K562 (cell line): ENCODE results near the gene SAMD15. TPM values are rescaled to one million over a fixed set of nuclear protein-coding genes. Genes with fewer than 3 reads are reported as not detected.

Source experiments
- CBX8 ChIP-seq: fragments of 200-600 bp; sonication (generic); IDR thresholded peaks from 2 replicates; pipeline ENCODE4 v1.6.1; 2012; ENCODE audit warnings: borderline replicate concordance, mixed run types, low read depth, mild to moderate bottlenecking, moderate library complexity, mixed read lengths, low read length, control low read depth, inconsistent platforms; ENCODE audit not compliant: poor library complexity, severe bottlenecking; ENCODE audit errors: extremely low read depth
- CXXC5 ChIP-seq: fragments of 250-450 bp; sonication (Bioruptor Pico); IDR thresholded peaks from 2 replicates; pipeline ENCODE4 v1.8.0; 2022; ENCODE audit warnings: inconsistent platforms, mild to moderate bottlenecking, moderate library complexity
- GABPA ChIP-seq: fragments of 200-800 bp; sonication (Bioruptor generic); conservative IDR thresholded peaks from 2 replicates; pipeline ENCODE4 v1.6.1; 2016; ENCODE audit warnings: low read depth, missing genetic modification characterization, missing compliant biosample characterization
- GATAD2A ChIP-seq: fragments of 450-650 bp; IDR thresholded peaks from 2 replicates; pipeline ENCODE4 v1.6.1; 2017
- HCFC1 ChIP-seq: IDR thresholded peaks from 2 replicates; pipeline ENCODE4 v1.6.1; 2012; ENCODE audit warnings: low read depth, low read length, improper control_type of control experiment
- IRF1 ChIP-seq: sonication (generic); formaldehyde crosslinking; IDR thresholded peaks from 2 replicates; pipeline ENCODE4 v1.8.0; 2022; ENCODE audit warnings: missing genetic modification reagents, mild to moderate bottlenecking, borderline replicate concordance
- MED1 ChIP-seq: sonication (generic); formaldehyde crosslinking; IDR thresholded peaks from 2 replicates; pipeline ENCODE4 v1.8.1; 2023; ENCODE audit warnings: missing genetic modification reagents, borderline replicate concordance
- MYC ChIP-seq, 2 experiments: fragments of 250-450 bp in 1 of 2; sonication (Bioruptor Pico) in 1 of 2; IDR thresholded peaks; 2 replicates each; pipeline versions ENCODE4 v1.5.1 to v1.6.1; 2012 to 2021; ENCODE audit warnings: low read depth in 2 of 2, borderline replicate concordance in 1 of 2, improper control_type of control experiment in 1 of 2, low read length in 1 of 2, mild to moderate bottlenecking in 1 of 2, moderate library complexity in 1 of 2
- NONO ChIP-seq, 2 experiments: fragments of 200-400 bp in 1 of 2; fragments of 450-650 bp in 1 of 2; formaldehyde crosslinking in 1 of 2; IDR thresholded peaks; 2 replicates each; pipeline ENCODE4 v1.6.1; 2017; ENCODE audit warnings: low read depth in 2 of 2, mild to moderate bottlenecking in 2 of 2, moderate library complexity in 2 of 2, low read length in 1 of 2
- PCBP2 ChIP-seq: fragments of 200-400 bp; formaldehyde crosslinking; IDR thresholded peaks from 2 replicates; pipeline ENCODE4 v1.6.1; 2018; ENCODE audit warnings: low read length, low read depth, mild to moderate bottlenecking, moderate library complexity; ENCODE audit not compliant: poor library complexity, severe bottlenecking
- PKNOX1 ChIP-seq: fragments of 450-650 bp; IDR thresholded peaks from 2 replicates; pipeline ENCODE4 v1.6.1; 2016
- SIN3A ChIP-seq, 2 experiments: fragments of 150-350 bp in 1 of 2; IDR thresholded peaks; 2 replicates each; pipeline ENCODE4 v1.6.1; 2011 to 2016; ENCODE audit warnings: borderline replicate concordance in 2 of 2, low read depth in 2 of 2, low read length in 2 of 2, mild to moderate bottlenecking in 2 of 2, moderate library complexity in 2 of 2; ENCODE audit not compliant: control insufficient read depth in 1 of 2
- SUPT5H ChIP-seq: fragments of 450-650 bp; IDR thresholded peaks from 2 replicates; pipeline ENCODE4 v1.6.1; 2016
- ZBED1 ChIP-seq: IDR thresholded peaks from 2 replicates; pipeline ENCODE4 v1.6.1; 2014
- ZFX ChIP-seq: sonication (generic); formaldehyde crosslinking; IDR thresholded peaks from 2 replicates; pipeline ENCODE4 v1.8.0; 2022; ENCODE audit warnings: mild to moderate bottlenecking, missing genetic modification reagents, moderate library complexity
- ZNF507 ChIP-seq: conservative IDR thresholded peaks from 2 replicates; pipeline ENCODE4 v1.6.1; 2017; ENCODE audit warnings: missing genetic modification characterization, missing compliant biosample characterization
- polyA plus RNA-seq, 8 experiments: library from polyadenylated mRNA; depleted of rRNA in 4 of 8; stranded (reverse) in 5 of 8; unstranded in 3 of 8; fragments of >200 nt; fragmentation: Nextera tagmentation in 2 of 8; fragmentation: Illumina TruSeq in 1 of 8; extraction: Ambion mirVana in 2 of 8; extraction: Trizol in 1 of 8; gene quantifications; 2 replicates each; pipeline versions ENCODE4 v1.2.1 to v1.2.3, GENCODE V29; 2011 to 2014; ENCODE audit warnings: inconsistent platforms in 1 of 8, missing spikeins in 1 of 8
- total RNA-seq, 7 experiments: library from RNA; depleted of rRNA in 6 of 7; stranded (reverse); fragments of >200 nt in 6 of 7; fragmentation: Illumina TruSeq in 2 of 7; extraction: Trizol in 2 of 7; gene quantifications; 2 replicates each; pipeline versions ENCODE4 v1.2.1 to v1.2.3, GENCODE V29; 2011 to 2021; ENCODE audit warnings: low replicate concordance in 1 of 7
- TF ChIP-seq, protein P1 (sequence below), 3 experiments: IDR thresholded peaks in 2 of 3; conservative IDR thresholded peaks in 1 of 3; 2 replicates each; pipeline ENCODE4 v1.5.1; 2011 to 2012; ENCODE audit warnings: low read length in 3 of 3, mild to moderate bottlenecking in 3 of 3, control low read depth in 2 of 3, improper control_type of control experiment in 1 of 3, inconsistent platforms in 1 of 3, low read depth in 1 of 3, mixed read lengths in 1 of 3, moderate library complexity in 1 of 3; ENCODE audit not compliant: insufficient read depth in 2 of 3
- TF ChIP-seq, protein P2 (sequence below), 3 experiments: fragments of 200-800 bp in 1 of 3; fragments of 250-450 bp in 1 of 3; fragments of 450-650 bp in 1 of 3; sonication (Bioruptor Pico) in 1 of 3; sonication (Bioruptor generic) in 1 of 3; formaldehyde crosslinking in 1 of 3; IDR thresholded peaks; 2 replicates each; pipeline versions ENCODE4 v1.6.1 to v1.8.0; 2016 to 2022; ENCODE audit warnings: mild to moderate bottlenecking in 2 of 3, missing genetic modification characterization in 2 of 3, missing compliant biosample characterization in 1 of 3, moderate library complexity in 1 of 3

SAMD15 gene
- total and polyA plus RNA-seq, 9 of the 15 experiments (the other 6 are each of a cell fraction or from before 2014, with no cell fraction given): 0.18 to 0.54 (median 0.25) TPM

- TF ChIP-seq MED1 (CRISPR knock-in tag): no peak
- TF ChIP-seq NONO (IDR thresholded peaks at IDR 0.05; ENCODE audit: low read depth in 2 of 2, low read length in 1 of 2): 0 out of 4 replicates have a peak, but pooled peaks of 1 of the 2 experiments have one; percentile 29
- TF ChIP-seq SIN3A (IDR thresholded peaks at IDR 0.05; ENCODE audit: borderline replicate concordance in 2 of 2, control insufficient read depth in 1 of 2, low read depth in 2 of 2, low read length in 2 of 2): peak; percentile 70 to 93; a peak in 2 of 4 replicates
- peak; percentile 89 for TF ChIP-seq ZFX
- TF ChIP-seq ZNF507 (tag): no peak
- TF ChIP-seq CXXC5 (CRISPR knock-in tag): peak; percentile 30; the same call in 1 of the 2 replicates
- 0 out of 2 replicates have a peak, but pooled peaks have one; percentile 16 for TF ChIP-seq MYC (IDR thresholded peaks at IDR 0.05; ENCODE audit: low read depth, low read length)
- no peak for TF ChIP-seq MYC (CRISPR knock-in tag; IDR thresholded peaks at IDR 0.05; ENCODE audit: borderline replicate concordance, low read depth)
- TF ChIP-seq IRF1 (CRISPR knock-in tag): no peak
- TF ChIP-seq, protein P1, sequence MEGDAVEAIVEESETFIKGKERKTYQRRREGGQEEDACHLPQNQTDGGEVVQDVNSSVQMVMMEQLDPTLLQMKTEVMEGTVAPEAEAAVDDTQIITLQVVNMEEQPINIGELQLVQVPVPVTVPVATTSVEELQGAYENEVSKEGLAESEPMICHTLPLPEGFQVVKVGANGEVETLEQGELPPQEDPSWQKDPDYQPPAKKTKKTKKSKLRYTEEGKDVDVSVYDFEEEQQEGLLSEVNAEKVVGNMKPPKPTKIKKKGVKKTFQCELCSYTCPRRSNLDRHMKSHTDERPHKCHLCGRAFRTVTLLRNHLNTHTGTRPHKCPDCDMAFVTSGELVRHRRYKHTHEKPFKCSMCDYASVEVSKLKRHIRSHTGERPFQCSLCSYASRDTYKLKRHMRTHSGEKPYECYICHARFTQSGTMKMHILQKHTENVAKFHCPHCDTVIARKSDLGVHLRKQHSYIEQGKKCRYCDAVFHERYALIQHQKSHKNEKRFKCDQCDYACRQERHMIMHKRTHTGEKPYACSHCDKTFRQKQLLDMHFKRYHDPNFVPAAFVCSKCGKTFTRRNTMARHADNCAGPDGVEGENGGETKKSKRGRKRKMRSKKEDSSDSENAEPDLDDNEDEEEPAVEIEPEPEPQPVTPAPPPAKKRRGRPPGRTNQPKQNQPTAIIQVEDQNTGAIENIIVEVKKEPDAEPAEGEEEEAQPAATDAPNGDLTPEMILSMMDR (IDR thresholded peaks at IDR 0.05 in 2 of 3, conservative IDR thresholded peaks at IDR 0.05 in 1 of 3; ENCODE audit: insufficient read depth in 2 of 3, low read depth in 1 of 3, low read length in 3 of 3): 0 out of 6 replicates have a peak, but pooled peaks have one; percentile 16
- TF ChIP-seq CBX8: no peak
- 0 out of 2 replicates have a peak, but pooled peaks have one; percentile 28 for TF ChIP-seq SUPT5H
- no peak; the same call in 1 of the 2 replicates for TF ChIP-seq HCFC1
- no peak for TF ChIP-seq ZBED1
- 0 out of 2 replicates have a peak, but pooled peaks have one; percentile 35 for TF ChIP-seq PKNOX1
- peak; percentile 93 for TF ChIP-seq GABPA (tag)
- TF ChIP-seq PCBP2: no peak
- TF ChIP-seq, protein P2, sequence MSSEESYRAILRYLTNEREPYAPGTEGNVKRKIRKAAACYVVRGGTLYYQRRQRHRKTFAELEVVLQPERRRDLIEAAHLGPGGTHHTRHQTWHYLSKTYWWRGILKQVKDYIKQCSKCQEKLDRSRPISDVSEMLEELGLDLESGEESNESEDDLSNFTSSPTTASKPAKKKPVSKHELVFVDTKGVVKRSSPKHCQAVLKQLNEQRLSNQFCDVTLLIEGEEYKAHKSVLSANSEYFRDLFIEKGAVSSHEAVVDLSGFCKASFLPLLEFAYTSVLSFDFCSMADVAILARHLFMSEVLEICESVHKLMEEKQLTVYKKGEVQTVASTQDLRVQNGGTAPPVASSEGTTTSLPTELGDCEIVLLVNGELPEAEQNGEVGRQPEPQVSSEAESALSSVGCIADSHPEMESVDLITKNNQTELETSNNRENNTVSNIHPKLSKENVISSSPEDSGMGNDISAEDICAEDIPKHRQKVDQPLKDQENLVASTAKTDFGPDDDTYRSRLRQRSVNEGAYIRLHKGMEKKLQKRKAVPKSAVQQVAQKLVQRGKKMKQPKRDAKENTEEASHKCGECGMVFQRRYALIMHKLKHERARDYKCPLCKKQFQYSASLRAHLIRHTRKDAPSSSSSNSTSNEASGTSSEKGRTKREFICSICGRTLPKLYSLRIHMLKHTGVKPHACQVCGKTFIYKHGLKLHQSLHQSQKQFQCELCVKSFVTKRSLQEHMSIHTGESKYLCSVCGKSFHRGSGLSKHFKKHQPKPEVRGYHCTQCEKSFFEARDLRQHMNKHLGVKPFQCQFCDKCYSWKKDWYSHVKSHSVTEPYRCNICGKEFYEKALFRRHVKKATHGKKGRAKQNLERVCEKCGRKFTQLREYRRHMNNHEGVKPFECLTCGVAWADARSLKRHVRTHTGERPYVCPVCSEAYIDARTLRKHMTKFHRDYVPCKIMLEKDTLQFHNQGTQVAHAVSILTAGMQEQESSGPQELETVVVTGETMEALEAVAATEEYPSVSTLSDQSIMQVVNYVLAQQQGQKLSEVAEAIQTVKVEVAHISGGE (CRISPR knock-in tag; IDR thresholded peaks at IDR 0.05): peak; percentile 71 to 94 (median 78)
- peak; percentile 97 for TF ChIP-seq GATAD2A
Measured at GRCh38 chr14:77376771-77377501, at the start of gene SAMD15, which contains the start of gene TMED8 (continued).
